K562 (cell line): ENCODE data around the gene DNASE1L2.

Source experiments
- U2AF2 ChIP-seq: fragments of 200-400 bp; formaldehyde crosslinking; optimal IDR thresholded peaks from 2 replicates; pipeline ENCODE3; 2017; ENCODE audit warnings: low read depth, mild to moderate bottlenecking, low read length
- ZNF384 ChIP-seq: IDR thresholded peaks from 2 replicates; pipeline ENCODE4 v1.6.1; 2012; ENCODE audit warnings: low read depth, low read length, improper control_type of control experiment

GRCh38 chr16:2236337-2237101, at the start of gene DNASE1L2:
- no peak for TF ChIP-seq U2AF2
- TF ChIP-seq ZNF384: no peak
